Stimulated activated naive CD4-positive, alpha-beta T cell treated with Interleukin-2 at 50 U/mL for 16 hours (primary cell): Measurements from ENCODE around the gene SALL2.
"Not testable (repeated sequence)": the region's sequence is repeated elsewhere in the genome, so short reads cannot be mapped to it uniquely, and the experiment has no call there.

Experiments
- DNase-seq: peaks from one replicate; lab custom pipeline; 2025; lab: John Stamatoyannopoulos, UW

Gene SALL2

GRCh38 chr14:21525962-21526671 is at the start of gene SALL2:
Gene SALL2, minus strand, starts transcription at chr14:21526346. Its CDS starts 219 bp downstream, at chr14:21526127.
- DNase-seq = peak; percentile 68

GRCh38 chr14:21575661-21576060 is 49.5 kb upstream of the SALL2 start:
- DNase-seq = no peak

DNA sequence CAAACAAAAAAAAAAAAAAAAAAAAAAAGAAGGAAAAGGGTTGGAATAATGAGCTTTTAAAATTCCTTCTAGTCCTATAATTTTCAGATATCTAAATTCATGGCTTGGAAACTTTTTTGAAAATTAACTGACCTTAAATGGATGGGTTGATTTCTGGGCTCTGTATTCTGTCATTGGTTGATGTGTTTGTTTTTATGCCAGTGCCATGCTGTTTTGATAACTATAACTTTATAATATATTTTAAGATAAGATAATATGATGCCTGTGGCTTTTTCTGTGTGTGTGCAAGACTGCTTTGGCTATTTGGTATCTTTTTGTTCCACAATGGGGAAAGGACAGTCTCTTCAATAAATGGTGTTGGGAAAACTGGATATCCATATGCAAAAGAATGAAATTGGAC is 46.5 kb upstream of the SALL2 start:
- no peak for DNase-seq

DNA sequence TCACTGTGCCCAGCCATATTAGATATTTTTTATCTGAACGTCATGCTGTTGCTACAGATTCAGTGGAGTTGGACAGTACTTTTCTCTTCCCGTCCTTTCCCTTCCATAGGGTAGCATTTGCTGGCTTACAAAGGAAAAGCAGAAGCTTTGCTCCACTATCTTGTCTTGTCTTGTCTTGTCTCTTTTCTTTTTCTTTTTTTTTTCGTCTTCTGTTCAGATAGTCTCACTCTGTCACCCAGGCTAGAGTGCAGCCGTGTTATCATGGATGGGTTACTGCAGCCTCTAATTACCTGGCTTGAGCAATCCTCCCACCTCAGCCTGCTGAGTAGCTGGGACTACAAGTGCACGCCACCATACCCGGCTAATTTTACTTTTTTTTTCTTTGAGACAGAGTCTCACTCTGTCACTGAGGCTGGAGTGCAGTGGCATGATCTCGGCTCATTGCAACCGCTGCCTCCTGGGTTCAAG is 32.6 kb upstream of the SALL2 start:
- no peak for DNase-seq

GRCh38 chr14:21557084-21557901 is 31.1 kb upstream of the SALL2 start:
- peak; percentile 63 for DNase-seq

DNA sequence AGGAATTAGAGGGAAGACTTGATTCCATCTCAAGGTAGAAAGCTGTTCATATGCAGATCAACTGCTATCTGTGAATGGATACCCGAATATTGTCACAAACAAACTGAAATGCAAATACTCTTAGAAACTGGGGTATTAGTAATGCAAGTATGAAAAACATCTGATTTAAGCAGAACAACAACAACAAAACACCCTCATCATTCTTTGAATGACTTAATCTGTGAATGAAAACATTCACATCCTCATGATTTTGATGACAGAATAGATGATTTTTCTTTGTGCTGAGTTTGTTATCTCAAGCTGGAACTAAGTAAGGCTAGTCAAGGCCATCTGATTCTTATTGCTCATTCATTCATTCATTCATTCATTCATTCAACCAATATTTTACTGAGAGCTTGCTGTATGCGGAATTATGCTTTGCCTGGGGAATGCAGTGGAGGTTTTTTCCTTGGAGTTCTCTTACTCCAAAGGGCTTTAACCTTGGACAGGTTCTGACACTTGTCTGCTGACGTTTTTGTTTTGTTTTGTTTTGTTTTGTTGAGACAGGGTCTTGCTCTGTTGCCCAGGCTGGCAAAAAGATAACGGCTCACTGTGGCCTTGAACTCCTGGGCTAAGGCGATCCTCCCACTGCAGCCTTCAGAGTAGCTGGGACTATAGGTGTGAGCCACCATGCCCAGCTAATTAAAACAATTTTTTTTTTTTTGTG is 30.4 kb upstream of the SALL2 start:
- DNase-seq = no peak

DNA sequence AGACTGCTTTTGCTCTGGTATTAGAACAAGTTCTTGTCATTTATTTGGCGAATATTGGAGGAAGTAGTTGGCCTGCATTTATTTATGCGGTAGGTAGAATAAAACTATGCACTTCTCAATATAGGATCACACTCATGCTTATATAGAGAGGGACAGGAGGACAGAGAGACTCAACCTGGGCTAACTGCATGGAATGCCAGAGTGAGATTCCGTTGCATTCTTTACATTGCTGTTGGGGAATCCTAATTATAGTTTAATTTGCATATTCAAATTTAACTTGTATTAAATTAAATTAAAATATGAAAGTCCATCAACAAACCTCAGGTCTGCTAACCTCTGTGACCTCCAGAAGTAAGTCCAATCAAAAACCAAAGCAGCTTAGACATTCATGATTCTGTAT is 27.1 kb upstream of the SALL2 start:
- DNase-seq = no peak

DNA sequence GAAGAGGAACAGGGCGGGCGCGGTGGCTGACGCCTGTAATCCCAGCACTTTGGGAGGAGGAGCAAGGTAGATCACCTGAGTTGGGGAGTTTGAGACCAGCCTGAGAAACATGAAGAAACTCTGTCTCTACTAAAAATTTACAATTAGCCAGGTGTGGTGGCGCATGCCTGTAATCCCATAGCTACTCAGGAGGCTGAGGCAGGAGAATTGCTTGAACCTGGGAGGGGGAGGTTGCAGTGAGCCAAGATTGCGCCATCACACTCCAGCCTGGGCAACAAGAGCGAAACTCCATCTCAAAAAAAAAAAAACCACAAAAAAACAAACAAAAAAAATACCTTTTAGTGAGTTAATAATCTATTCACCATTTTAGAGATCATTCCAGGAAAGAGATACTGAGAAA is 18.4 kb upstream of the SALL2 start:
- not testable (repeated sequence) for DNase-seq

GRCh38 chr14:21543963-21544362 is 17.8 kb upstream of the SALL2 start:
- DNase-seq = no peak

GRCh38 chr14:21543521-21543960 is 17.4 kb upstream of the SALL2 start:
- no peak for DNase-seq

GRCh38 chr14:21541413-21542074 is 15.4 kb upstream of the SALL2 start:
- DNase-seq = no peak

- no peak for DNase-seq
These were observed 13.2 kb upstream of the SALL2 start for GRCh38 chr14:21539189-21539940.

DNA sequence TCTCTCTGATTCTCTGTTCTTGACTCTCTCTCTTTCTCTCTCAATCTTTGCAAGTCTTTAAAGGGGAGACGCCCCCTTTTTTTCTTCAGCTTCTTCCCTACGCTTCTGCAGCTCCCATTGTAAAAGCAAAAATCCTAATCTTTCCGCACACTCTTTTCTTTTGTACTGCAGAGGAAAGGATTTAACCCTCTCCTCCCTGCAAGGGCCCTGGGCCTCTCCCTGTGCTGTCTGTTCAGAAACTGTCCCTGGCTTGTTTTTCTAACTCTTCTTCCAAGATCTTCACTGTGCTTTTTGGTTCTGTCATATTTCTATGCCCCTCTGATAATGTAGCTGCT is 10.9 kb upstream of the SALL2 start:
- no peak for DNase-seq

DNA sequence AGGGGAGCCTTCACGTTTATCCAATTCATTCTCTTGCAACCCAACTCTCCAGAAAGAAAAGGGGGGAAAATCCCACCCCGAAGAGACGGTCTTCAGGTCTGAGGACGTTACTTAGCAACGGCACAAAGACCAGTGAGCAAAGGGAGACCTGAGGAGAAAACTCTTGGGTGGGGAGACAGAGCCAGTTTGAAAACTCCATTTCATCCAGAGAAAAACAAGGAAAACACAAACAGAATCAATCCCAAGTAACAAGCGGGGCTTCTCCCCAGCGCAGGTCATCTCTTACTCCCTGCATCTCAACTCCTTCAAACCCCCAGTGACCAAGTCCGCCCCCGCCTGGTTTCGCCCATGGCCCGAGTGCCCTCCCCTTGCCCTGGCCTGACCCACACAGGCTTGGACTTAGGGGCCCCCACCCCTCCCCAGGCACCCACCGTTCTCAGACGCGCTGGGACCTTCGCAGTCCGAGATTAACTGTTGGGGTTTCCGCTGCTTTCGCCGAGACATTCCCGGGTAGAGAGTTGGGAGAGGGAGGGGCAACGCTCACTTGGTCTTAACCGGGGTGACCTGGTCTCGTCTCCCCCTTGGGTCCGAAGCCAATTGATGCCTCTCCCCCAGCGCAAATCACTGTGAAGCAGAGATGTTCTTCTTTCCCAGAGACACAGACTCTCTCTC is 10.4 kb upstream of the SALL2 start:
- DNase-seq = no peak

DNA sequence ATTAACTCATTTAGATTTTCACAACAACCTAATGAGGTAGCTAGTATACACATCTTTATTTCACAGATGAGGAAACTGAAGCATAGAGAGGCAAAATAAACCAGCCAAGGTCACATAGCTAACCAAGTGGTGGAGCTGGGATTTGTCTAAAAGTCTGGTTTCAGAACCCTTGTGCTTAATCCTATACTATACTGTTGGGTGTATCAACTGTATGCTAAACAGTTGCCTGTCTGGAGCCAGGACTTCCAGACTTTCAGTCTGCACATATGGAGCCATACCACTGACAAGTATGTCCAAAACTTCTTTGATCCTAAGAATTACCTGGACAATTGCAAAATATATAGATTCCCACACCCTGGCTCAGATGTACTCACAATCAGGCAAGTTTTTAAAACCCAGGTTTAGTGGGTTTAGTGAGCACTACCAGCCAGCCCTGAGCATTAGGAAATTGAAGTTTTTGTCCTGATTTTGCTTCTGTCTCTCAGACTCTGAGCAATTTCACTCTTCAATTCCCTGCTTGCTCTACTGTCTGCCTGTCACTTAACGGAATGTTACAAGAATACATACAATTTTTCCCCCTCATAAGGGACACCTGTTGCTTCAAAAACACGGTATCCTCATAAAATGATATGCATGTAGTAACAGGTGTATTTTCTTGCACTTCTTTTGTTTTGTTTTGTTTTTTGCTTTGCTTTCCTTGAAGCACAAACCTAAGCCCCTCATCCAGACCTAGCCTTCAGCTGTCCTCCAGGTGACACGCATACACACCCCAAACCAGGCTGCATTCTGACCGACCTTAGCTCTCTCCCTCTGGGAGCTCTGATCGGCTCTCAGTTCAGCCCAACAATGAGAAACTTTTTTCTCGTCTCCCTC is 9.6 kb upstream of the SALL2 start:
- no peak for DNase-seq

DNA sequence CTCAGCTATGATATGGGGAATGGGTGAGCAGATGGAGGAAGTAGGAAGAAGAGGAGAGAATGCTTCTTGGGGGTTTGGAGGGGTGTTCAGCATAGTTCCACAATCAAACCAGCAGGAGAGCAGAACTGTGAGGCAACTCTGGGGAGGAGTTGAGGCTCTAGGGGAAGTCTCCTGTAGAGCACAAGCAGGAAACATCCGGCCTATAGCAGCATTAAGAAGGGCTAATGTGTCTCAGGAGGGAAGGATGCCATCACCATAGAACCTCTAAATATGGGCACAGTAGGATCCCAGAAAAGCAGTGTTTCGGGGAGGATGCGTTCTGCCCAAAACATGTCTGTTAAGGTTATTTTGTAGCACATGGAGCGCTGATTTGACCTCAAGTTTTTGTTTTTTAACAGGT is 8.4 kb upstream of the SALL2 start:
- DNase-seq = no peak

- no peak for DNase-seq
These were observed 7.1 kb upstream of the SALL2 start for GRCh38 chr14:21533294-21533693.

- no peak for DNase-seq
These were observed 3.4 kb upstream of the SALL2 start for GRCh38 chr14:21529515-21529914.

- no peak for DNase-seq
These were observed 2.5 kb upstream of the SALL2 start for GRCh38 chr14:21528381-21529348.
